Testis (tissue), 3 donors: Measurements from ENCODE around the gene ZFPM1. TPM values are rescaled to one million over a fixed set of nuclear protein-coding genes. Genes with fewer than 3 reads are reported as not detected.

ENCODE experiments used
- DNase-seq: peaks from one replicate; pipeline ENCODE4 v3.0.0-alpha.2; 2019
- H3K27ac ChIP-seq, 2 donors: fragments of 200-600 bp; sonication (generic); one replicate each; pipeline ENCODE4 v1.5.1; 2019
- H3K27me3 ChIP-seq: fragments of 200-600 bp; sonication (generic); one replicate; pipeline ENCODE4 v1.5.1; 2019
- H3K36me3 ChIP-seq: fragments of 200-600 bp; sonication (generic); one replicate; pipeline ENCODE4 v1.5.1; 2017; ENCODE audit warnings: low read depth; ENCODE audit errors: missing control alignments
- H3K4me1 ChIP-seq: fragments of 200-600 bp; sonication (generic); one replicate; pipeline ENCODE4 v1.5.1; 2019
- H3K4me3 ChIP-seq, 2 donors: fragments of 200-600 bp; sonication (generic); one replicate each; pipeline ENCODE4 v1.5.1; 2017 to 2019
- H3K9me3 ChIP-seq: fragments of 200-600 bp; sonication (generic); one replicate; pipeline ENCODE4 v1.5.1; 2017
- CTCF ChIP-seq, 3 experiments: fragments of 450-650 bp in 2 of 3; fragments of 200-600 bp in 1 of 3; sonication (generic) in 1 of 3; IDR thresholded peaks; one replicate each; pipeline ENCODE4 v1.5.1; 2016 to 2019; ENCODE audit warnings: antibody characterized with exemption in 3 of 3, mild to moderate bottlenecking in 2 of 3, moderate library complexity in 1 of 3
- POLR2A ChIP-seq: fragments of 450-650 bp; IDR thresholded peaks from one replicate; pipeline ENCODE4 v1.6.1; 2017; ENCODE audit warnings: antibody characterized with exemption, mild to moderate bottlenecking, moderate library complexity
- WGBS, 2 donors: methylation state at CpG; one replicate each; pipeline ENCODE4 v1.1.5; 2018; 5-methylcytosine and 5-hydroxymethylcytosine counted together
- intact Hi-C: fragments of 100-400 bp; cut with DNase I; formaldehyde crosslinking; loops from one replicate; pipeline ENCODE4 v1.15.1; 2023; ENCODE audit warnings: low total_unique reads
- polyA plus RNA-seq: library from polyadenylated mRNA; stranded (reverse); fragments of 350-450 nt; fragmentation: Illumina TruSeq; extraction: RNeasy Lipid Tissue Mini Kit (QIAGEN cat#74804); gene quantifications from one replicate; pipeline ENCODE4 v1.2.3, GENCODE V29; 2014; ENCODE audit warnings: low read depth, low replicate concordance; ENCODE audit not compliant: insufficient read depth
- total RNA-seq, 2 donors: library from RNA; depleted of rRNA; stranded (reverse); fragments of >200 nt; gene quantifications; one replicate each; pipeline ENCODE4 v1.2.3, GENCODE V29; 2016

ZFPM1 gene
- total and polyA plus RNA-seq, 3 donors from 2014 or later, result 12.8 to 25.1 (median 23.9) TPM

- TF ChIP-seq CTCF (IDR thresholded peaks at IDR 0.05), result no peak
- TF ChIP-seq POLR2A, result no peak
- no peaks in the 10 kb centered on the region for H3K27me3 ChIP-seq
- H3K9me3 ChIP-seq, result no peaks in the 10 kb centered on the region
- intact Hi-C loops, result no loop called here
- no peak overlapping the region for H3K27ac ChIP-seq
- no peak for DNase-seq
- 66 to 78% methylated on average over 9 of the region's 9 CpGs for WGBS, 2 donors
- H3K4me3 ChIP-seq, result no peak overlapping the region
- peaks cover 23% of the 10 kb centered on the region for H3K4me1 ChIP-seq
- no peaks in the 10 kb centered on the region for H3K36me3 ChIP-seq
Measured at GRCh38 chr16:88535857-88536222, 82.8 kb downstream of the ZFPM1 start.

GRCh38 chr16:88536510-88536909 is 83.4 kb downstream of the ZFPM1 start:
- Histone ChIP-seq H3K4me1 (peaks cover 17% of the 10 kb centered on the region), H3K36me3 (no peaks in the 10 kb centered on the region), H3K9me3 (no peaks in the 10 kb centered on the region), H3K27me3 (no peaks in the 10 kb centered on the region), H3K27ac (no peak overlapping the region), H3K4me3 (no peak overlapping the region)
- no peak for DNase-seq
- TF ChIP-seq CTCF (IDR thresholded peaks at IDR 0.05) (no peak), POLR2A (no peak)
- intact Hi-C loops, result no loop called here
- 88 to 91% methylated on average over 5 to 11 of the region's 11 CpGs for WGBS, 2 donors

- TF ChIP-seq POLR2A, result no peak
- no peak for TF ChIP-seq CTCF (IDR thresholded peaks at IDR 0.05)
Measured at GRCh38 chr16:88536971-88537751, 84.1 kb downstream of the ZFPM1 start.

GRCh38 chr16:88537859-88538258 is 84.8 kb downstream of the ZFPM1 start:
- Histone ChIP-seq H3K4me1 (peaks cover 7% of the 10 kb centered on the region), H3K9me3 (no peaks in the 10 kb centered on the region), H3K27me3 (no peaks in the 10 kb centered on the region), H3K36me3 (no peaks in the 10 kb centered on the region), H3K27ac (no peak overlapping the region), H3K4me3 (no peak overlapping the region)
- no peak for DNase-seq
- no peak for TF ChIP-seq POLR2A
- TF ChIP-seq CTCF (IDR thresholded peaks at IDR 0.05), result no peak
- WGBS, 2 donors, result 77 to 86% methylated on average over 4 of the region's 4 CpGs
- intact Hi-C loops, result no loop called here

More at GRCh38 chr16:88536971-88537751, 84.1 kb downstream of the ZFPM1 start:
- 72 to 89% methylated on average over 25 to 31 of the region's 31 CpGs for WGBS, 2 donors
- no peaks in the 10 kb centered on the region for H3K36me3 ChIP-seq
- no peaks in the 10 kb centered on the region for H3K27me3 ChIP-seq
- intact Hi-C loops, result no loop called here
- no peak overlapping the region for H3K4me3 ChIP-seq
- no peak for DNase-seq
- H3K4me1 ChIP-seq, result peaks cover 10% of the 10 kb centered on the region
- H3K27ac ChIP-seq, result no peak overlapping the region
- no peaks in the 10 kb centered on the region for H3K9me3 ChIP-seq
